ENCODE measurements around the gene PCYT2. TPM values are rescaled to one million over a fixed set of nuclear protein-coding genes. Genes with fewer than 3 reads are reported as not detected.

The PCYT2 gene
- total RNA-seq, 1 experiment from 2014 or later, result 51.5 TPM

DNA sequence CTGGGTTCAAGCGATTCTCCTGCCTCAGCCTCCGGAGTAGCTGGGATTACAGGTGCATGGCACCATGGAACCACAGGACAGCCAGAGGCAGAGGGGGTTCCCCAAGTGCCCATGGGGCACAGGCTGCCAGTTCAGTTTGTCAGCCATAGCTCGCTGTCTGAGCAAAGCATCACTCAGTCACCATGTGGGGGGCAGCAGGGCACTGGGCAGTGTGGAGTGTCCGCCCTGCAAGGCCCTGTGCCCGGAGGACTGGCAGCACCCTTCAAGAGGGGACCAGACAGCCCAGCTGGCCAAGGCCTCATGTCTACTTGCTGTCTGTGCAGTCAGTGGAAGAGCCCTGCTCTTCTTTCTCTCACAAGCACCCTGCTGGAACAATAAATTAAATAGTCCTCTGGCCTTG lies 26.2 kb downstream of the PCYT2 start:
- H3K27ac ChIP-seq (ENCODE audit: low read depth, low read length), result peak overlapping the region; percentile 16; the same call in 1 of the 2 replicates
- DNase-seq (ENCODE audit: low read depth, low spot score) (no peak), ATAC-seq (peak; percentile 7; the same call in 1 of the 2 replicates)
- BruUV-seq (replicated peaks), result no TSS peak
- CTCF ChIA-PET, result no interaction called here
- POLR2A ChIA-PET, result interaction anchor here (0.9 to 1.3 kb wide), 2 partner anchors 12 to 18 kb away, joined by 3 read pairs; no protein-coding TSS in a partner anchor
- H3K4me2 ChIP-seq (ENCODE audit: low read length), result no peak overlapping the region
- no peak overlapping the region for H2AFZ ChIP-seq (ENCODE audit: low read depth, low read length, poor library complexity, severe bottlenecking)
- no peaks in the 10 kb centered on the region for H3K27me3 ChIP-seq (ENCODE audit: insufficient read depth, low read length)
- intact Hi-C loops (cut with micrococcal nuclease), result no loop called here
- RAD21 ChIA-PET (ENCODE audit: low non-redundant PET in 1 of 2, low total read pairs in 2 of 2, uncharacterized antibody in 2 of 2, unreplicated experiment in 2 of 2), result no interaction called here
- H3K4me3 ChIP-seq (replicated peaks in 1 of 2; ENCODE audit: low read depth in 1 of 2, low read length in 2 of 2), result no peak overlapping the region
- no peak overlapping the region for H3K9ac ChIP-seq (ENCODE audit: low read length)
- H4K20me1 ChIP-seq (ENCODE audit: insufficient read depth), result peaks cover 7% of the 10 kb centered on the region; the same call in 1 of the 2 replicates
- TF ChIP-seq, protein P1, sequence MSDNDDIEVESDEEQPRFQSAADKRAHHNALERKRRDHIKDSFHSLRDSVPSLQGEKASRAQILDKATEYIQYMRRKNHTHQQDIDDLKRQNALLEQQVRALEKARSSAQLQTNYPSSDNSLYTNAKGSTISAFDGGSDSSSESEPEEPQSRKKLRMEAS (IDR thresholded peaks at IDR 0.05), result no peak
- 0 out of 2 replicates have a peak, but pooled peaks have one; percentile 4 for TF ChIP-seq POLR2AphosphoS5 (IDR thresholded peaks at IDR 0.05; ENCODE audit: low read depth, low read length)
- H3K9me3 ChIP-seq (ENCODE audit: control insufficient read depth in 1 of 2, insufficient read depth in 1 of 2, low read depth in 1 of 2, low read length in 2 of 2), result no peaks in the 10 kb centered on the region
- peaks cover 43 to 88% of the 10 kb centered on the region in 2 experiments for H3K36me3 ChIP-seq (ENCODE audit: control insufficient read depth in 1 of 2, insufficient read depth in 2 of 2, low read length in 2 of 2)
- no peaks in the 10 kb centered on the region for H3K9me2 ChIP-seq (ENCODE audit: insufficient read depth)
- peaks cover 88% of the 10 kb centered on the region for H3K79me2 ChIP-seq (ENCODE audit: insufficient read depth, low read length)
- H3K4me1 ChIP-seq (ENCODE audit: control insufficient read depth in 1 of 2, insufficient read depth in 2 of 2, low read length in 2 of 2), result peaks cover 6 to 21% of the 10 kb centered on the region in 2 experiments

DNA sequence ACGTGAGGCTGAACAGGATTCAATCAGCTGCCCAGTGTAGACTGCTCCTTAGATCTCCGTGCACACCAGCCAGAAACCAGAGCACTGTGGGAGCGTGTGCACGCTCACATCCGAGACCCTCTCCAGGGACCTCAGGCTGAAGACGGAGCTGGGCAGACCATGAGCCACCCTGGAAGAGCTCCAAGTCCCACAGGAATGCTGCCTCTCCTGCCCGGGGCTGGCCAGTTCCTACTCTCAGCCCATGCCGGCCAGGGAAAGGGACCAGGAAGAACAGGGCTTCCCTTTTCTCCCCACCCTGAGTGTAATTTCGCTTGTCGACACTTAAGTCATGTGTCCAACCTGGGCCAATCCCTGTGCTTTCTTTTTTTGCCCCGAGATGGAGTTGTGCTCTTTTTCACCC lies 26.7 kb downstream of the PCYT2 start:
- ATAC-seq, result peak; percentile 23
- DNase-seq (ENCODE audit: low read depth, low spot score), result no peak
- Histone ChIP-seq H3K9me3 (ENCODE audit: control insufficient read depth in 1 of 2, insufficient read depth in 1 of 2, low read depth in 1 of 2, low read length in 2 of 2) (no peaks in the 10 kb centered on the region), H3K4me2 (ENCODE audit: low read length) (no peak overlapping the region), H3K4me1 (ENCODE audit: control insufficient read depth in 1 of 2, insufficient read depth in 2 of 2, low read length in 2 of 2) (peaks cover 2 to 17% of the 10 kb centered on the region in 2 experiments), H3K9ac (ENCODE audit: low read length) (no peak overlapping the region), H3K4me3 (replicated peaks in 1 of 2; ENCODE audit: low read depth in 1 of 2, low read length in 2 of 2) (no peak overlapping the region), H3K27ac (ENCODE audit: low read depth, low read length) (peak overlapping the region; percentile 16; the same call in 1 of the 2 replicates), H2AFZ (ENCODE audit: low read depth, low read length, poor library complexity, severe bottlenecking) (no peak overlapping the region), H3K9me2 (ENCODE audit: insufficient read depth) (no peaks in the 10 kb centered on the region), H3K79me2 (ENCODE audit: insufficient read depth, low read length) (peaks cover 88% of the 10 kb centered on the region), H4K20me1 (ENCODE audit: insufficient read depth) (peaks cover 7% of the 10 kb centered on the region; the same call in 1 of the 2 replicates), H3K27me3 (ENCODE audit: insufficient read depth, low read length) (no peaks in the 10 kb centered on the region), H3K36me3 (ENCODE audit: control insufficient read depth in 1 of 2, insufficient read depth in 2 of 2, low read length in 2 of 2) (peaks cover 38 to 88% of the 10 kb centered on the region in 2 experiments)
- no TSS peak for BruUV-seq (replicated peaks)
- RAD21 ChIA-PET (ENCODE audit: low non-redundant PET in 1 of 2, low total read pairs in 2 of 2, uncharacterized antibody in 2 of 2, unreplicated experiment in 2 of 2), result no interaction called here
- POLR2A ChIA-PET, result interaction anchor here (0.9 to 1.3 kb wide), 3 partner anchors 12 to 17 kb away, joined by 3 read pairs; no protein-coding TSS in a partner anchor
- TF ChIP-seq SRF (IDR thresholded peaks at IDR 0.05; ENCODE audit: low read depth) (no peak), CBX3 (IDR thresholded peaks at IDR 0.05; ENCODE audit: low read depth) (no peak), ZFX (IDR thresholded peaks at IDR 0.05) (no peak), RAD21 (IDR thresholded peaks at IDR 0.05; ENCODE audit: low read depth) (no peak), EZH2phosphoT487 (IDR thresholded peaks at IDR 0.05; ENCODE audit: borderline replicate concordance) (no peak), EGR1 (IDR thresholded peaks at IDR 0.05; ENCODE audit: low read depth) (no peak), ELF1 (IDR thresholded peaks at IDR 0.05; ENCODE audit: borderline replicate concordance, low read depth) (no peak), JUND (IDR thresholded peaks at IDR 0.05) (no peak), POLR2AphosphoS5 (IDR thresholded peaks at IDR 0.05; ENCODE audit: low read depth, low read length) (no peak)
- TF ChIP-seq, protein P2, sequence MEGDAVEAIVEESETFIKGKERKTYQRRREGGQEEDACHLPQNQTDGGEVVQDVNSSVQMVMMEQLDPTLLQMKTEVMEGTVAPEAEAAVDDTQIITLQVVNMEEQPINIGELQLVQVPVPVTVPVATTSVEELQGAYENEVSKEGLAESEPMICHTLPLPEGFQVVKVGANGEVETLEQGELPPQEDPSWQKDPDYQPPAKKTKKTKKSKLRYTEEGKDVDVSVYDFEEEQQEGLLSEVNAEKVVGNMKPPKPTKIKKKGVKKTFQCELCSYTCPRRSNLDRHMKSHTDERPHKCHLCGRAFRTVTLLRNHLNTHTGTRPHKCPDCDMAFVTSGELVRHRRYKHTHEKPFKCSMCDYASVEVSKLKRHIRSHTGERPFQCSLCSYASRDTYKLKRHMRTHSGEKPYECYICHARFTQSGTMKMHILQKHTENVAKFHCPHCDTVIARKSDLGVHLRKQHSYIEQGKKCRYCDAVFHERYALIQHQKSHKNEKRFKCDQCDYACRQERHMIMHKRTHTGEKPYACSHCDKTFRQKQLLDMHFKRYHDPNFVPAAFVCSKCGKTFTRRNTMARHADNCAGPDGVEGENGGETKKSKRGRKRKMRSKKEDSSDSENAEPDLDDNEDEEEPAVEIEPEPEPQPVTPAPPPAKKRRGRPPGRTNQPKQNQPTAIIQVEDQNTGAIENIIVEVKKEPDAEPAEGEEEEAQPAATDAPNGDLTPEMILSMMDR (IDR thresholded peaks at IDR 0.05 in 2 of 3, conservative IDR thresholded peaks at IDR 0.05 in 1 of 3; ENCODE audit: borderline replicate concordance in 1 of 3, insufficient read depth in 1 of 3, low read depth in 2 of 3, low read length in 2 of 3), result no peak
- TF ChIP-seq, protein P3, sequence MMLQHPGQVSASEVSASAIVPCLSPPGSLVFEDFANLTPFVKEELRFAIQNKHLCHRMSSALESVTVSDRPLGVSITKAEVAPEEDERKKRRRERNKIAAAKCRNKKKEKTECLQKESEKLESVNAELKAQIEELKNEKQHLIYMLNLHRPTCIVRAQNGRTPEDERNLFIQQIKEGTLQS (IDR thresholded peaks at IDR 0.05), result no peak
- intact Hi-C loops (cut with micrococcal nuclease), result no loop called here
- CTCF ChIA-PET, result no interaction called here
